ENCODE measurements around the gene ATRX.

- TF ChIP-seq FOXM1 (IDR thresholded peaks at IDR 0.05; ENCODE audit: borderline replicate concordance): no peak
- TF ChIP-seq ZNF384 (IDR thresholded peaks at IDR 0.05): no peak
- TF ChIP-seq TARDBP (IDR thresholded peaks at IDR 0.05): no peak
- TF ChIP-seq ELF4 (IDR thresholded peaks at IDR 0.05): no peak
- no peak for TF ChIP-seq NFRKB (IDR thresholded peaks at IDR 0.05)
- TF ChIP-seq SUZ12 (IDR thresholded peaks at IDR 0.05): no peak
- no peak for TF ChIP-seq SP1 (IDR thresholded peaks at IDR 0.05)
- TF ChIP-seq BHLHE40 (IDR thresholded peaks at IDR 0.05; ENCODE audit: borderline replicate concordance): no peak
- no peak for TF ChIP-seq ARNT (IDR thresholded peaks at IDR 0.05)
- no peak for TF ChIP-seq FOXK2 (IDR thresholded peaks at IDR 0.05)
- TF ChIP-seq FOXA1 (IDR thresholded peaks at IDR 0.05): no peak
- no peak for TF ChIP-seq HDGF (IDR thresholded peaks at IDR 0.05; ENCODE audit: borderline replicate concordance)
These were observed 54.1 kb downstream of the ATRX start for GRCh38 chrX:77731821-77732419.

Data from HEK293T (cell line).